Lower leg skin (tissue), 4 donors: ENCODE measurements around the gene AFF2. TPM values are rescaled to one million over a fixed set of nuclear protein-coding genes. Genes with fewer than 3 reads are reported as not detected.

Experiments used
- DNase-seq, 2 donors: peaks; one replicate each; pipeline ENCODE4 v3.0.0-alpha.2; 2019; ENCODE audit warnings: low spot score in 2 of 2
- H3K4me3 ChIP-seq: fragments of 200-600 bp; sonication (generic); 2 replicates; pipeline ENCODE4 v1.5.1; 2017; ENCODE audit warnings: mild to moderate bottlenecking, low read depth; ENCODE audit not compliant: poor library complexity, severe bottlenecking
- CTCF ChIP-seq, 3 donors: fragments of 450-650 bp; IDR thresholded peaks; one replicate each; pipeline ENCODE4 v1.5.1; 2016; ENCODE audit warnings: antibody characterized with exemption in 3 of 3, mild to moderate bottlenecking in 3 of 3, moderate library complexity in 2 of 3
- POLR2A ChIP-seq, 2 donors: fragments of 450-650 bp; IDR thresholded peaks; one replicate each; pipeline ENCODE4 v1.6.1; 2016 to 2017; ENCODE audit warnings: antibody characterized with exemption in 2 of 2, mild to moderate bottlenecking in 1 of 2, moderate library complexity in 1 of 2
- WGBS, 2 donors: methylation state at CpG; one replicate each; pipeline ENCODE4 v1.1.5; 2018; 5-methylcytosine and 5-hydroxymethylcytosine counted together
- intact Hi-C: fragments of 100-400 bp; cut with DNase I; formaldehyde crosslinking; loops from one replicate; pipeline ENCODE4 v1.15.0; 2023; ENCODE audit warnings: low total_unique reads
- total RNA-seq, 4 donors: library from RNA; depleted of rRNA; stranded (reverse); fragments of >200 nt; gene quantifications; one replicate each; pipeline ENCODE4 v1.1.0, GENCODE V29; 2016

Gene AFF2
- total RNA-seq, 4 donors from 2014 or later, result 1.1 to 6.4 (median 2.5) TPM

GRCh38 chrX:148574237-148574973 lies 74.0 kb downstream of the AFF2 start:
- 59 to 81% methylated on average over 3 of the region's 3 CpGs for WGBS, 2 donors
- TF ChIP-seq POLR2A (IDR thresholded peaks at IDR 0.05) (no peak), CTCF (IDR thresholded peaks at IDR 0.05) (no peak)
- no peak overlapping the region for H3K4me3 ChIP-seq
- no peak for DNase-seq
- intact Hi-C loops, result no loop called here

GRCh38 chrX:148576396-148576795 lies 76.0 kb downstream of the AFF2 start:
- no peak for DNase-seq
- TF ChIP-seq CTCF (IDR thresholded peaks at IDR 0.05) (no peak), POLR2A (IDR thresholded peaks at IDR 0.05) (no peak)

GRCh38 chrX:148577741-148578140 lies 77.3 kb downstream of the AFF2 start:
- no peak for DNase-seq
- intact Hi-C loops, result no loop called here
- TF ChIP-seq POLR2A (IDR thresholded peaks at IDR 0.05) (no peak), CTCF (IDR thresholded peaks at IDR 0.05) (no peak)
- H3K4me3 ChIP-seq, result no peak overlapping the region
- 36 to 54% methylated on average over 3 of the region's 3 CpGs for WGBS, 2 donors

More at GRCh38 chrX:148576396-148576795, 76.0 kb downstream of the AFF2 start:
- WGBS, 2 donors, result 70 to 83% methylated on average over 6 of the region's 6 CpGs
- intact Hi-C loops, result no loop called here
- H3K4me3 ChIP-seq, result no peak overlapping the region

DNA sequence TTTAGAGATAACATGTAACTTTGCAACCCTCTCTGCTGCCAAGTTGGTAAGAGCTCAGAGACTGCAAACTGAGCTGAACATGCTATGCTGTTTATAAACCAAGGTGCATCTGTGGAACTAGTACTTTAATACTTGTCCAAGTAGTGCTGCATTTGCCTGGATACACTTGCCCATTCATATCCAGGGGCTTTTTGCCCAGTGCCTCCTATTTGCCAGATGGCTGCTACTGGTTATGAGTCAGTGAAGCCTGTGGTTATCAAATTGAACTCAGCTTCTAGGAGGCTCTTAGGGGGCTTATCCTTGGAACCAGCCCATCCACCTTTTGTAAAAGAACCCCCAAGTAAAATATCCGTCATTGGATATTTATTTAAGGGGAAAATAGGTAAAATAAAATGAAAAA lies 79.6 kb downstream of the AFF2 start:
- intact Hi-C loops, result no loop called here
- H3K4me3 ChIP-seq, result no peak overlapping the region
- no peak for DNase-seq
- 0% methylated on average over 1 of the region's 1 CpG for WGBS, 2 donors
- no peak for TF ChIP-seq CTCF (IDR thresholded peaks at IDR 0.05)
- no peak for TF ChIP-seq POLR2A (IDR thresholded peaks at IDR 0.05)

DNA sequence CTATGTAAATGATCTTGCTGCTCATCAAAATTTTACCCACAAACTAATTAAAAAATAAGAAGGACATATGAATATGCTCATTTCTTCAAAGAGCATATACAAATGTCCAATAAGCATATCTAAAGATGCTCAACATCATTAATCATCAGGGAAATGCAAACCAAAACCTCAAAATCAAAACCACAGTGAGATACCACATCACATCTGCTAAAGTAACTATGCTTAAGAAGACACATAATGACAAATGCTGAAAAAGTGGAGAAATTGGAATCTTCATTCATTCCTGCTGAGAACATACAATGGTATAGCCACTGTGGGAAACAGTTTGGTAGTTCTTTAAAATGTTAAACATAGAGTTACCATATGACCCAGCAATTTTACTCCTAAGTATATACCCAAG lies 81.9 kb downstream of the AFF2 start:
- no peak overlapping the region for H3K4me3 ChIP-seq
- no peak for DNase-seq
- no peak for TF ChIP-seq CTCF (IDR thresholded peaks at IDR 0.05)
- TF ChIP-seq POLR2A (IDR thresholded peaks at IDR 0.05), result no peak
- intact Hi-C loops, result no loop called here
